DND-41 (cell line): ENCODE results near the gene UBAC1.

Source experiments
- ATAC-seq: fragments of 200-7000 bp; cut with Tn5 transposase; 3 replicates; pipeline ENCODE4 v1.9.1; 2021; ENCODE audit warnings: low read depth; ENCODE audit not compliant: insufficient read depth
- DNase-seq: peaks from one replicate; pipeline ENCODE4 v3.0.0-alpha.2; 2020
- H2AFZ ChIP-seq: 2 replicates; pipeline ENCODE4 v1.6.0; 2012; ENCODE audit warnings: low read depth, low read length
- H3K27ac ChIP-seq: 2 replicates; pipeline ENCODE4 v1.5.1; 2012; ENCODE audit warnings: low read length, inconsistent platforms
- H3K27me3 ChIP-seq: fragments of 200-600 bp; sonication (generic); 2 replicates; pipeline ENCODE4 v1.6.0; 2012; ENCODE audit warnings: low read length, mild to moderate bottlenecking, inconsistent platforms; ENCODE audit not compliant: insufficient read depth, poor library complexity
- H3K36me3 ChIP-seq: 2 replicates; pipeline ENCODE4 v1.5.1; 2012; ENCODE audit warnings: low read length, inconsistent platforms; ENCODE audit not compliant: insufficient read depth
- H3K4me1 ChIP-seq: 2 replicates; pipeline ENCODE4 v1.5.1; 2012; ENCODE audit warnings: mild to moderate bottlenecking, low read length; ENCODE audit not compliant: insufficient read depth
- H3K4me2 ChIP-seq: 2 replicates; pipeline ENCODE4 v1.6.0; 2012; ENCODE audit warnings: mild to moderate bottlenecking, moderate library complexity, low read length, inconsistent platforms; ENCODE audit not compliant: insufficient read depth
- H3K4me3 ChIP-seq, 2 experiments: fragments of 200-600 bp in 1 of 2; shearing (Covaris generic) in 1 of 2; 2 replicates each; pipeline ENCODE4 v1.5.1; 2012 to 2016; ENCODE audit warnings: inconsistent platforms in 2 of 2, low read length in 2 of 2, mild to moderate bottlenecking in 2 of 2, low read depth in 1 of 2, moderate library complexity in 1 of 2
- H3K79me2 ChIP-seq: 2 replicates; pipeline ENCODE4 v1.6.0; 2012; ENCODE audit warnings: low read length, inconsistent platforms; ENCODE audit not compliant: insufficient read depth
- H3K9ac ChIP-seq: 2 replicates; pipeline ENCODE4 v1.6.0; 2012; ENCODE audit warnings: low read depth, mild to moderate bottlenecking, inconsistent platforms, low read length, moderate library complexity
- H3K9me3 ChIP-seq: 2 replicates; pipeline ENCODE4 v1.5.1; 2012; ENCODE audit warnings: low read length, moderate library complexity, mild to moderate bottlenecking, inconsistent platforms; ENCODE audit not compliant: insufficient read depth, severe bottlenecking
- H4K20me1 ChIP-seq: 2 replicates; pipeline ENCODE4 v1.6.0; 2012; ENCODE audit warnings: low read length; ENCODE audit not compliant: insufficient read depth
- EZH2 ChIP-seq: IDR thresholded peaks from 3 replicates; pipeline ENCODE4 v1.6.1; 2012; ENCODE audit warnings: borderline replicate concordance, low read depth, mild to moderate bottlenecking, moderate library complexity, low read length, inconsistent platforms; ENCODE audit not compliant: severe bottlenecking
- TF ChIP-seq, protein P1 (sequence below): IDR thresholded peaks from 2 replicates; pipeline ENCODE4 v1.5.1; 2012; ENCODE audit warnings: borderline replicate concordance, low read length, moderate library complexity, mild to moderate bottlenecking; ENCODE audit not compliant: poor library complexity, severe bottlenecking; ENCODE audit errors: extremely low read depth

The UBAC1 gene

DNA sequence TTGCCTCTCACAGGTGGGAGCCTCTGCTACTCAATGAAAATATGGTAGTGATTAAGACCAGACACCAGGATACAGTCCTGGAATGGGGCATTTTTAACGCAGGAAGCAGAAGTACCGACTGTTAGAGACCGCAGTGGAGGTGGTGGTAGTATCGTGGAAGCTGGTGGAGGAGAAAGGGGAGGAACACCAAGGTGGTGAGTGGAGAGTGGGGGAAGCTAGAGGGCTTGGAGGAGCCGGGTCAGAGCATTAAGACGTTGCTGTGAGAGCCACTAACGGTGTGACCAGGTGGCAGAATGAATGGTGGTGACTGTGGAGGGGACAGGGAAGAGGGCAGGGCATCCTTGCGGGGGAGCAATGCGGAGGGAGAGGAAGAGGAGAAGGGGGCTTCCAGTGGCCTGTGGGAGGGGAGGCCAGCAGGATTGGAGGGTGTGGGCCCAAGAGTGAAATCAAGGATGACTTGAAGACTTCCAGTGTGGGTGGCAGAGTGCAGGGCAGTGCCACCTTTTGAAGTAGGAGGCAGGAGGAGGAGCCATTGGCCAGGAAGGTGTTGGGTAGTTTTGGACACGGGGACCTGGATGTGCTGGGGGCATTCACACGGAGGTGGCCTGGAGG lies 1.6 kb upstream of the UBAC1 start:
- peaks cover 5% of the 10 kb centered on the region for H3K36me3 ChIP-seq
- no peak overlapping the region for H3K27ac ChIP-seq
- TF ChIP-seq EZH2: no peak
- TF ChIP-seq, protein P1, sequence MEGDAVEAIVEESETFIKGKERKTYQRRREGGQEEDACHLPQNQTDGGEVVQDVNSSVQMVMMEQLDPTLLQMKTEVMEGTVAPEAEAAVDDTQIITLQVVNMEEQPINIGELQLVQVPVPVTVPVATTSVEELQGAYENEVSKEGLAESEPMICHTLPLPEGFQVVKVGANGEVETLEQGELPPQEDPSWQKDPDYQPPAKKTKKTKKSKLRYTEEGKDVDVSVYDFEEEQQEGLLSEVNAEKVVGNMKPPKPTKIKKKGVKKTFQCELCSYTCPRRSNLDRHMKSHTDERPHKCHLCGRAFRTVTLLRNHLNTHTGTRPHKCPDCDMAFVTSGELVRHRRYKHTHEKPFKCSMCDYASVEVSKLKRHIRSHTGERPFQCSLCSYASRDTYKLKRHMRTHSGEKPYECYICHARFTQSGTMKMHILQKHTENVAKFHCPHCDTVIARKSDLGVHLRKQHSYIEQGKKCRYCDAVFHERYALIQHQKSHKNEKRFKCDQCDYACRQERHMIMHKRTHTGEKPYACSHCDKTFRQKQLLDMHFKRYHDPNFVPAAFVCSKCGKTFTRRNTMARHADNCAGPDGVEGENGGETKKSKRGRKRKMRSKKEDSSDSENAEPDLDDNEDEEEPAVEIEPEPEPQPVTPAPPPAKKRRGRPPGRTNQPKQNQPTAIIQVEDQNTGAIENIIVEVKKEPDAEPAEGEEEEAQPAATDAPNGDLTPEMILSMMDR: no peak
- H2AFZ ChIP-seq: no peak overlapping the region
- no peak for ATAC-seq
- DNase-seq: no peak
- H3K9me3 ChIP-seq: no peaks in the 10 kb centered on the region
- H3K4me2 ChIP-seq: peak overlapping the region; percentile 62; the same call in 1 of the 2 replicates
- no peak overlapping the region for H3K4me3 ChIP-seq
- H3K4me1 ChIP-seq: peaks cover 37% of the 10 kb centered on the region
- no peak overlapping the region for H3K9ac ChIP-seq
- no peaks in the 10 kb centered on the region for H3K27me3 ChIP-seq
- peaks cover 15% of the 10 kb centered on the region for H4K20me1 ChIP-seq
- H3K79me2 ChIP-seq: peaks cover 30% of the 10 kb centered on the region

DNA sequence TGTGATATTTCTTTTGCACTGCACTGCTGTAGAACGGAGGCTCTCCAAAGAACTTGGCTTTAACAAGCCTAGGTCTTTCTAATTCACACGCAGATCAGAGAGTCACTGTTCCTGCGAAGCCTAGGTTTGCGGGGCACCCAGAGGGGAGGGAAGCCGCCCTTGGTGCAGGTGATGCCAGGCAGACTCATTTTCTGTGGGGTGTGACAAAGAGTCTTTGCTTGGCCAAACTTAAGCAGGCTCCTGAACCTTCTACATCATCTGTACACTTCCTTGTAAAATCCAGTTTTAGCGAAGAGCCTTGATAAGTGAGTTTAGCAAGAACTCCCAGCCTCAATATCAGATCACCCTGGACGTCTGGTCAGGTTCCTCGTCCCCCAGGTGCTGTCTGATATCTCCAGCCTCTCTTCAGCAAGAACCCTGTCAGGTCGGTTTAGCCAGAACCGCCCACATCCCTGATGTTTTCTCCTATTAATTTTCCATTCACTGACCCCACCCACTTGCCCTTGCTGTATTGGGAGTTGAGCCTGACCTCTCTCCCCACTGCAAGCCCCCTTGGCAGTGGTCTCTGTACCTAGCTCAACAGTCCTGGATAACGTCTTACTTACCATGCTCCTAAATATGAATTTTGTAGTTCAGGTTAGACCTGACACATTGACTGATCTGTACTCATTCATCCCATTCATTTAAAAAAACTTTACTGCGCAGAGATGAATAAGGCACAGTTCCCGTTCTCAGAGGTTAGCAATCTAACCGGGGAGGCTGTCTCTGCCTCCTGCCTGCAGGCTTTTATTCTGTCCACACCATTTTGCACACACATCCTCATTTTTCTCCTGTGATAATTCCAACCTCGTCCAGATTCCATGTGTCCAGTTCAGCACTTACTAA lies 880 bp upstream of the UBAC1 start:
- no peaks in the 10 kb centered on the region for H3K27me3 ChIP-seq
- ATAC-seq (no peak), DNase-seq (no peak)
- H3K79me2 ChIP-seq: peaks cover 37% of the 10 kb centered on the region
- H3K27ac ChIP-seq: no peak overlapping the region
- peaks cover 17% of the 10 kb centered on the region for H4K20me1 ChIP-seq
- peak overlapping the region; percentile 65 for H2AFZ ChIP-seq
- peak overlapping the region; percentile 31 for H3K9ac ChIP-seq
- H3K4me3 ChIP-seq: peak overlapping the region in 1 of 2 experiments; percentile 73; a peak in 3 of 4 replicates
- no peak for TF ChIP-seq EZH2
- TF ChIP-seq, protein P1: no peak
- peak overlapping the region; percentile 62 for H3K4me2 ChIP-seq
- peaks cover 5% of the 10 kb centered on the region for H3K36me3 ChIP-seq
- no peaks in the 10 kb centered on the region for H3K9me3 ChIP-seq
- H3K4me1 ChIP-seq: peaks cover 35% of the 10 kb centered on the region

DNA sequence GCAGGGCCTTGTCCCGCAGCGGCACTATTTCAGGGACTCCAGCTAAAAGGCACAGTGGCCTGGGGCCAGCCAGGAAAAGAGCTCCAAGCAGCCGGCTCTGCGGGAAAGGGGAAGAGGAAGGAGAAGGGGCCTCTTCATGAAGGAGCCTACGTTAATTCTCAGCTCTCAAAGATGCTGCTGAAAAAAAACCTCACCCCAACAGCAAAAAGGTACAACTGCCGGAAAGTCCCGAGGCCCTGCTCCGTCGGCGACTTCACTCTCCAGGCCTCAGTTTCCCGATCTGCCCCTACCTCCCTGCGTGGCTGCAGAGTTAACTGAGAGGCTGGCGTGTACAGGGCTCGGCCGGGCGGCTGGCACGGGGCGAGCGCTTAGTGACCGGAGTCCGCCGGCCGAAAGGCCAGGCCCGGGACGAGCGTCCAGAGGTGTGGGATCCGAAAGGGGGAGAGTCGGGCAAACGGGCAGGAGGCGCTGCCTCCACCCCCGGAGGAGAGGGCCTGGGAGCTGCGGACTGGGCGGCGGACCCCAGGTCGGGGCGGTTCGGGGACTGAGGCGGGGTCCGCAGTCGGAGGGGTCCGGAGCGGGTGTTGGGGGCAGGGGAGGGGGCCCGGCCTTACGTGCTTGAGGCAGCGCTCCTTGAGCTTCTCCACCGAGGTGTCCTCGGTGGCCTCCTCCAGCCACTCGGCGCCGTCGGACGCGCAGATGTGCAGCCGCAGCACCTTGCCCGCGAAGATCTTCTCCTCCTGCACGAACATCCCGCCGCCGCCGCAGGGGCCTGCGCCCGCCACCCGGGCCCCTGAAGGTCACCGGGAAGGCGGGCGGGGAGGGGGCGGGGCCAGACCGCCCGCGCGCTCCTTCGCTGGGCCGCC lies 529 bp downstream of the UBAC1 start:
- peaks cover 35% of the 10 kb centered on the region for H3K4me1 ChIP-seq
- DNase-seq (no peak), ATAC-seq (no peak)
- peak overlapping the region; percentile 70 for H2AFZ ChIP-seq
- peak overlapping the region; percentile 66 for H3K27ac ChIP-seq
- no peaks in the 10 kb centered on the region for H3K9me3 ChIP-seq
- H3K4me3 ChIP-seq: peak overlapping the region; percentile 61 to 73; a peak in 3 of 4 replicates
- H3K79me2 ChIP-seq: peaks cover 51% of the 10 kb centered on the region
- H3K9ac ChIP-seq: peak overlapping the region; percentile 72
- peaks cover 5% of the 10 kb centered on the region for H3K36me3 ChIP-seq
- H3K4me2 ChIP-seq: peak overlapping the region; percentile 69
- H4K20me1 ChIP-seq: peaks cover 30% of the 10 kb centered on the region
- TF ChIP-seq, protein P1: no peak
- TF ChIP-seq EZH2: no peak
- no peaks in the 10 kb centered on the region for H3K27me3 ChIP-seq
